DMS153 treated with DMSO at 0.1 percent for 48 hours (cell line): Measurements from ENCODE around the gene UROC1.

Source experiments
- DNase-seq: peaks from one replicate; lab custom pipeline; 2025; ENCODE audit not compliant: unreplicated experiment; lab: John Stamatoyannopoulos, UW

UROC1 gene

GRCh38 chr3:126446301-126446700 is 71.3 kb downstream of the UROC1 start:
- no peak for DNase-seq

GRCh38 chr3:126445506-126445905 is 72.1 kb downstream of the UROC1 start:
- no peak for DNase-seq

GRCh38 chr3:126442856-126443242 is 74.7 kb downstream of the UROC1 start:
- DNase-seq = no peak

- no peak for DNase-seq
Observed at GRCh38 chr3:126442094-126442855, 75.3 kb downstream of the UROC1 start.

GRCh38 chr3:126441256-126441880 is 76.2 kb downstream of the UROC1 start:
- no peak for DNase-seq

GRCh38 chr3:126440709-126440995 is 76.9 kb downstream of the UROC1 start:
- DNase-seq = no peak

GRCh38 chr3:126439968-126440708 is 77.4 kb downstream of the UROC1 start:
- DNase-seq = no peak

GRCh38 chr3:126439346-126439967 is 78.1 kb downstream of the UROC1 start:
- DNase-seq = no peak

- no peak for DNase-seq
Observed at GRCh38 chr3:126438746-126439145, 78.8 kb downstream of the UROC1 start.

- DNase-seq = no peak
Observed at GRCh38 chr3:126438186-126438585, 79.4 kb downstream of the UROC1 start.

GRCh38 chr3:126436826-126437717 is 80.5 kb downstream of the UROC1 start:
- DNase-seq = no peak

- no peak for DNase-seq
Observed at GRCh38 chr3:126435456-126436315, 81.9 kb downstream of the UROC1 start.

GRCh38 chr3:126434931-126435411 is 82.6 kb downstream of the UROC1 start:
- DNase-seq = no peak

- no peak for DNase-seq
Observed at GRCh38 chr3:126434264-126434590, 83.3 kb downstream of the UROC1 start.

GRCh38 chr3:126433496-126434263 is 83.9 kb downstream of the UROC1 start:
- DNase-seq = no peak

- DNase-seq = no peak
Observed at GRCh38 chr3:126433105-126433430, 84.5 kb downstream of the UROC1 start.

- DNase-seq = no peak
Observed at GRCh38 chr3:126432361-126433104, 85.0 kb downstream of the UROC1 start.
